NCI-H510A (cell line): ENCODE measurements around the gene RPUSD1.
"Not testable (repeated sequence)": the region's sequence is repeated elsewhere in the genome, so short reads cannot be mapped to it uniquely, and the experiment has no call there.

Experiments
- DNase-seq: peaks from one replicate; lab custom pipeline; 2025; lab: John Stamatoyannopoulos, UW

RPUSD1 gene, protein sequence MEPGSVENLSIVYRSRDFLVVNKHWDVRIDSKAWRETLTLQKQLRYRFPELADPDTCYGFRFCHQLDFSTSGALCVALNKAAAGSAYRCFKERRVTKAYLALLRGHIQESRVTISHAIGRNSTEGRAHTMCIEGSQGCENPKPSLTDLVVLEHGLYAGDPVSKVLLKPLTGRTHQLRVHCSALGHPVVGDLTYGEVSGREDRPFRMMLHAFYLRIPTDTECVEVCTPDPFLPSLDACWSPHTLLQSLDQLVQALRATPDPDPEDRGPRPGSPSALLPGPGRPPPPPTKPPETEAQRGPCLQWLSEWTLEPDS

GRCh38 chr16:787978-788398 is at the start of gene RPUSD1:
Gene RPUSD1, minus strand, starts transcription at chr16:788381. Its CDS starts 644 bp downstream, at chr16:787737.
- no peak for DNase-seq

- DNase-seq = not testable (repeated sequence)
Observed at GRCh38 chr16:836822-837221, 48.6 kb upstream of the RPUSD1 start.

DNA sequence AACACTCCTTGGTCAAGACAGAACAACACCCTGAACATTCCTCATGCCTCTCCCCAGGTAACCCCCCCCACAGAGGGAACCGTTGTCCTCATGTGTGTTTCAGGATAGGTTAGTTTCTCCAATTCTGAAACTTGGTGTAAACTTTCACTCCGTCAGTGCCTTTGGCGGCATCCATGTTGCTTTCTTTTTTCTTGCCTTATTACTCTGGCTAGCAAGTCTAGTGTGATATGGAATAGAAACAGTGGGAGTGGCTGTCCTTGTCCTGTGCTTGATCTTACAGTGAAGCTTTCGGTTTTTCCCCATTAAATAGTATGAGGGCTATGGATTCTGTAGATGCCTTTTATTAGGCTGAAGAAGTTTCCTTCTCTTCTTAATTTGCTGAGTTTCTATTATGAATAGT is 48.0 kb upstream of the RPUSD1 start:
- DNase-seq = no peak

GRCh38 chr16:835373-835772 is 47.2 kb upstream of the RPUSD1 start:
- no peak for DNase-seq

- DNase-seq = no peak
Observed at GRCh38 chr16:833411-833810, 45.2 kb upstream of the RPUSD1 start.

DNA sequence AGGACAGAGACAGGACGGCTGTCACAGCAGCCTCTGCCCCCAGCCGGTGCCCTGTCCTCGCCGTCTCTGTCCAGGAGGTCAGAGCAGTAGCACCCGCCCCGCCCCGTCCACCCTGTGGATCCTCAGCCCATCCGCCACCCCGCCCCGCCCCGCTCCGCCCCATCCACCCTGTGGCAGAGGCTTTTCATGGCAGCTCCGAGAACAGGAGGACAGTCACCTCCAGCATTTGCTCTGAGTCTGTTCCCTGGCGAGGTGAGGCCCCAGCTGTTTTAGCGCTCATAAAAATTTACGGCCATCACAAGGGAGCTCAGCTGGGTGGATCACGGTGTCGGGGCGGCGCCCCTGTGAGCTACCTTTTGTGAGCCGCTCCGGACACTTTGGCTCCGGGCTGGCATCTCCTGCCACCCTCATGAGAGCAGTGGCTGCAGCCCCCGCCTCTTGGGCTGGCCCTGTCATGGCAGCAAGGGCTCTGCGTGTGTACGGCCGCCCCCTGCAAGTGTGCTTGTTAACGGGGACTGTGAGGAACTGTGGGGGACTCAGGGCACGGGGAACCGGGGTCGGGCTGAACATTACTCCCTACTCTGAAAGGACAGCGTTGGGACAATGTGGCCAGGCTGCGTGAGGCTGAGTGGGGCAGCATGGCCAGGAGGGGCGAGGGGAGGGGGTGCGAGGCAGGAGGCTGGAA is 44.6 kb upstream of the RPUSD1 start:
- DNase-seq = no peak

DNA sequence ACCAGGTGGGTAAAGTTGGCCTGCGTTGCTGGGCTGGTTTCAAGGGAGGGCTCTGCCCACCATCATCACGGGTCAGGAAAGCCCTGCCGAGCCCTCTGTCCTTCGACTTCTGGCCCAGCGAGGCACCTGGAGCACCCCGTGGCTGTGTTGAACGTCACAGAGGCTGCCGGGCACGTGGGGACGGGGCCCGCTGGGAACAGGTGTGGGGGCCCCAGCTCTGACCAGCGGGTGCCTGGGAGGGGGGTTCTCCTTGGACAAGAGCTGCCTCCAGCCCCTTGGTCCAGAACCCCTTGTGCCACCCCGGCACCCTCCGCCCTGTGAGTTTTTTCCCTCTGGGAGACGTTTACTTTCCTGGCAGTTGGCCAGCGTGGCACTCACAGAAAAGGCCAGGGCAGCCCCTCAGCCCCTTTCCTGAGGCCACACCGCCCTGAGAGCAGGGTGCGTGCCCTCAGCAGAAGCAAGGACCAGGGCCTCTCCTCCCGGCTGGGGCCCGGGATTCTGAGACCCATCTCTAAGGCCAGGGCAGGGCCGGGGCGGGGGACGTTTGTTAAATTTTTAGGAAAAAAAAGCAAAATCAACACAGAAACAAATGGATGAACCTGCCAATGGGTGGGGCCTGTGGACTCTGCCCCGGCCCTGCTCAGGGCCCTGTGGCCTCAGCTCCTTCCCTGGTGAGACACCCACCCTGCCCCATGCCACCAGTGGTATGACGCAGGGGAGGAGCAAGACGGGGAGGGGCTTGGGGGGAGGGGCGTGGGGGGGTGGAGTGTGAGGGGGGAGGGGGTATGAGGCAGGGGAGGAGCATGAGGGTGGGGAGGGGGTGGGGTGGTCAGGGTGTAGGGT is 43.6 kb upstream of the RPUSD1 start:
- DNase-seq = no peak

GRCh38 chr16:830871-831570 is 42.8 kb upstream of the RPUSD1 start:
- DNase-seq = no peak

DNA sequence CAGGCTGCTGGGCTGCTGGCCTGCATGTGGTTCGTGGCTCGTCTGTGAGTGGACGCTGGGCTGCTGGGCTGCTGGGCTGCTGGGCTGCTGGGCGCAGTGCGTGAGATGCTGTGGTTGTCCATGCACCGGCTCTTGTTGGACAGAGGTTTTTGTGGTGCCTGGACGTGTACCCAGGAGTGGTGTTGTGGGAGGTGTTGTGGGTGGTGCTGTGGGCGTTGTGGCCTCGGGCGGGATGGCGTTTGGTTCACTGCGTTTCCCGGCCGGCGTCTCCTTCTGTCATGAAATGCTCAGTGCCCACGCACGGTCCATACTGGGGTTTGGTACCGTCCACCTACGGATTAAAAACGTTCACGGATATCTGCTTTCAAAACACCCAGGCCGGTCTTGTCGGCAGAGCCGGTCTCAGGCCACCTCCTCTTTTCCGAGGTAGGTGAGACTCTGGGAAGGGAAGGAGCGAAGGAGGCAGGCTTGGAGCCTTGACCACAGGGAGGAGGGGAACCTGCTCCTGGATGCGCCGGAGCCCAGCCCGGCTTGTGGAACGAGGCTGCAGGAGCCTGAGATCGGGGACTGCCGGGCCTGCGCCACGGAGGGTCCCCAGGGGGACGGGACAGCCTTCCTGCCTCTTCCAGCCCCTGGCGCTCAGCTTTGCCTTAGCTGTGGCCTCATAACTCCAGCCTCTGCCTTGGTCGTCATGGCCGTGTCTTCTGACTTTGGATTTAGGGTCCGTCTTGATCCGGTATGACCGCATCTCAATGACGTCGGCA is 42.1 kb upstream of the RPUSD1 start:
- DNase-seq = no peak

GRCh38 chr16:828891-829290 is 40.7 kb upstream of the RPUSD1 start:
- no peak for DNase-seq

- no peak for DNase-seq
Observed at GRCh38 chr16:827513-827912, 39.3 kb upstream of the RPUSD1 start.

- DNase-seq = no peak
Observed at GRCh38 chr16:825341-826061, 37.3 kb upstream of the RPUSD1 start.

DNA sequence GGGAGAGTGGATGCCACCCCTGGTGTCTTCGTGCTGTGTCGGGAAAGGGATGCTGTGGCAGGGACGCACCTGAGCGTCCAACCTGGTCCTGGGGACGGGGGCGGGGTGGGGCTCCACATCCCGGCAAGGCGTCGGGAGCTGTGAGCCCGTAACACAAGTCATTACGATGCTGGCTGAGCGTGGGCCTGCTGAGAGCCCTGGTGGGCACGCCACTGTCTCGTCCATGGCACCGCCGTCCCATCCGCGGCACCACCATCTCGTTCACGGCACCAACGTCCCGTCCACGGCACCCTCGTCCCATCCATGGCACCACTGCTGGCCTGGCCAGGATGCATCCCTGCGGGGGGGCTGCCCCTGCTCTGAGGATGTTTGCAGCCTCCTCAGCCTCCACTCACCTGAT is 36.4 kb upstream of the RPUSD1 start:
- no peak for DNase-seq

- DNase-seq = no peak
Observed at GRCh38 chr16:824194-824593, 36.0 kb upstream of the RPUSD1 start.

DNA sequence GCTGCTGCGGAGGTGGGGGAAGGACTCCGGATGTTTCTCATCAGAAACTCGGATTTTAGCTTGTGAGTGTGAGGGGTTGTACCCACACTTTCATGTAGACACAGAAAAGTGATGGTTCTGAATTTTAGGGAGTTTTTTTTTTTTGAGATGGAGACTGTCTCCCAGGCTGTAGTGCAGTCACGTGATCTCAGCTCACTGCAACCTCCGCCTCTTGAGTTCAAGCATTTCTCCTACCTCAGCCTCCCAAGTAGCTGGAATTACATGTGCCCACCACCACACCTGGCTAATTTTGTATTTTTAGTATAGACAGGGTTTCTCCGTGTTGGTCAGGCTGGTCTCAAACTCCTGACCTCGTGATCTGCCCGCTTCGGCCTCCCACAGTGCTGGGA is 34.7 kb upstream of the RPUSD1 start:
- DNase-seq = no peak

DNA sequence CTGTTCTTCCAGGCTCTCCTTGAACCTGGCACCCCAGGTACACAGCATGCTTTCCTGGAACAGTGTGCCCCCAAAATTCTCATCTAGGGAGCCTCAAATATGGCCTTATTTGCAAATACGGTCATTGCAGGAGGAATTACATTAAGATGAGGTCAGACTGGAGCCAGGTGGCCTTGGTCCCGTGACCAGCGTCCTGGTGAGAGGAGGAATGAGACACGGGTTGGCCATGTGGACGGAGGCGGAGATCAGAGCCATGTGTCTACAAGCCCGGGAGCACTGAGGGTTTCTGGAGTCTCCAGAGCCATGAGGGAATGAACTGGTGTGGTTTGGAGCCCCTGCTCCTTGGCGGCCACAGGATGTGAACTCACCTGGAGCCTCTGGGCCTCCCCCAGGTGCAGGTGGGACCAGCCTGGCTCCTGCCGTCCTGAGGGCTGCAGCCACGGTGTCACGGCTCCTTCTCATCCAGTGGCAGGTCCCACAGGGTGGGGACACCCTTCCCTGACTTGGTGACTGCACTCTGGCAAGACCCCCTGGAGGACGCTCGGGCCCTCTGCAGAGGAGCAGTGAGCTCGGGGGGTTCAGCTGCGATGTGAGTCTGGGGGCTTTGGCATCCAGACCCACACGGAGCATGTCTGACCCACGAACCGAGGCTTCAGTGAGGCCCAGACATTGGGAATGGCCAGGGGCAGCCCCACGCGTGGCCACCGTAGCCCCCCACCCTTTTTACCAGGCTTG is 34.2 kb upstream of the RPUSD1 start:
- no peak for DNase-seq

- no peak for DNase-seq
Observed at GRCh38 chr16:821751-822150, 33.6 kb upstream of the RPUSD1 start.

GRCh38 chr16:820748-821147 is 32.6 kb upstream of the RPUSD1 start:
- no peak for DNase-seq

GRCh38 chr16:820044-820408 is 31.8 kb upstream of the RPUSD1 start:
- not testable (repeated sequence) for DNase-seq
